ENCODE data around the gene MRFAP1L1.

DNA sequence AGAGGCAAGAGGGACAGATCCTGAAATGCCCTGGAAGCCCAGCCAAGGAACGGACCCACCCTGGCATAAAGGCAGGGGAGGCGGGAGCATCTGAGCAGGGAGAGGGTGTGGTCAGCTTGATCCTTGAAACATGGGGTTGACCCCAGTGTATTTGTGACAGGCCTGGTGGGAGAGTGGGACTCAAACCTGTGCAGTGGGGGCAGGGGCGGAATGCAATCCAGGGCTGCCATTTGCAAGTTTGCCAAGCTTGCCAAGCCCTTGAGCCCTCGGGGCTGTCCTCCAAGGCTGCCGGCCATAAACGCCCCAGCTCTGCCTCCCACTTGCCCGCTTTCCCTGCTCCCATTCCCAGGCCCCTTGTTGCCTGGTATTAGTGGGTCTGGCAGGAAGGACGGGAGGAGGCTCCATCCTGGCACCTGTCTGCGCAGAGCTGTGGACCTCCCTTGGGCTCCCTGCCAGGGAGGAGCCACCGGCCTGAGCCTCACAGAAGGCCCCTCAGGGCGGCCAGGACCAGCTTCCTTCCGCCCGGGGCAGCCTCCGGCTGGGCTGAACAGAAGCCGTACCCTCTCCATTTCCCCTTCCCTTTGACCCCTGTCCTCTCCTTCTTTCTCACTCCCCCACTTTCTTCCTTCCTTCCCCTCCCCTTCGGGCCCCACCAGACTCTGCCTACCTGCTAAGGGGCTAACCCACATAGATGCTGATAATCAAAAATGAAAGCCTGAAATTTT, 15.3 kb downstream of the MRFAP1L1 start:
- TF ChIP-seq, protein P1, sequence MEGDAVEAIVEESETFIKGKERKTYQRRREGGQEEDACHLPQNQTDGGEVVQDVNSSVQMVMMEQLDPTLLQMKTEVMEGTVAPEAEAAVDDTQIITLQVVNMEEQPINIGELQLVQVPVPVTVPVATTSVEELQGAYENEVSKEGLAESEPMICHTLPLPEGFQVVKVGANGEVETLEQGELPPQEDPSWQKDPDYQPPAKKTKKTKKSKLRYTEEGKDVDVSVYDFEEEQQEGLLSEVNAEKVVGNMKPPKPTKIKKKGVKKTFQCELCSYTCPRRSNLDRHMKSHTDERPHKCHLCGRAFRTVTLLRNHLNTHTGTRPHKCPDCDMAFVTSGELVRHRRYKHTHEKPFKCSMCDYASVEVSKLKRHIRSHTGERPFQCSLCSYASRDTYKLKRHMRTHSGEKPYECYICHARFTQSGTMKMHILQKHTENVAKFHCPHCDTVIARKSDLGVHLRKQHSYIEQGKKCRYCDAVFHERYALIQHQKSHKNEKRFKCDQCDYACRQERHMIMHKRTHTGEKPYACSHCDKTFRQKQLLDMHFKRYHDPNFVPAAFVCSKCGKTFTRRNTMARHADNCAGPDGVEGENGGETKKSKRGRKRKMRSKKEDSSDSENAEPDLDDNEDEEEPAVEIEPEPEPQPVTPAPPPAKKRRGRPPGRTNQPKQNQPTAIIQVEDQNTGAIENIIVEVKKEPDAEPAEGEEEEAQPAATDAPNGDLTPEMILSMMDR (IDR thresholded peaks at IDR 0.05) = no peak
- no peak for TF ChIP-seq POLR2A (IDR thresholded peaks at IDR 0.05)
- no peak for TF ChIP-seq POLR2AphosphoS5 (IDR thresholded peaks at IDR 0.05)

Data from upper lobe of left lung (tissue), 4 donors.